ENCODE data around the gene LMCD1. TPM values are rescaled to one million over a fixed set of nuclear protein-coding genes. Genes with fewer than 3 reads are reported as not detected.

The LMCD1 gene
- polyA plus RNA-seq, 1 experiment, result 39.1 TPM

GRCh38 chr3:8504611-8504973 is 3.0 kb downstream of the LMCD1 start:
- ChIA-PET CTCF (interaction anchor here (1.0 to 6.8 kb wide), 3 partner anchors 15 to 118 kb away, joined by 3 to 45 read pairs (median 5); no protein-coding TSS in a partner anchor), POLR2A (no interaction called here)
- TF ChIP-seq, protein P1, sequence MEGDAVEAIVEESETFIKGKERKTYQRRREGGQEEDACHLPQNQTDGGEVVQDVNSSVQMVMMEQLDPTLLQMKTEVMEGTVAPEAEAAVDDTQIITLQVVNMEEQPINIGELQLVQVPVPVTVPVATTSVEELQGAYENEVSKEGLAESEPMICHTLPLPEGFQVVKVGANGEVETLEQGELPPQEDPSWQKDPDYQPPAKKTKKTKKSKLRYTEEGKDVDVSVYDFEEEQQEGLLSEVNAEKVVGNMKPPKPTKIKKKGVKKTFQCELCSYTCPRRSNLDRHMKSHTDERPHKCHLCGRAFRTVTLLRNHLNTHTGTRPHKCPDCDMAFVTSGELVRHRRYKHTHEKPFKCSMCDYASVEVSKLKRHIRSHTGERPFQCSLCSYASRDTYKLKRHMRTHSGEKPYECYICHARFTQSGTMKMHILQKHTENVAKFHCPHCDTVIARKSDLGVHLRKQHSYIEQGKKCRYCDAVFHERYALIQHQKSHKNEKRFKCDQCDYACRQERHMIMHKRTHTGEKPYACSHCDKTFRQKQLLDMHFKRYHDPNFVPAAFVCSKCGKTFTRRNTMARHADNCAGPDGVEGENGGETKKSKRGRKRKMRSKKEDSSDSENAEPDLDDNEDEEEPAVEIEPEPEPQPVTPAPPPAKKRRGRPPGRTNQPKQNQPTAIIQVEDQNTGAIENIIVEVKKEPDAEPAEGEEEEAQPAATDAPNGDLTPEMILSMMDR (IDR thresholded peaks at IDR 0.05; ENCODE audit: low read depth, low read length), result no peak
- no peak for DNase-seq (ENCODE audit: low read depth, low spot score)
- H3K4me3 ChIP-seq (ENCODE audit: low read depth, low read length), result peak overlapping the region; percentile 56; the same call in 1 of the 2 replicates
- no peak overlapping the region for H3K27ac ChIP-seq (ENCODE audit: low read depth, low read length)
- H3K9me3 ChIP-seq (ENCODE audit: control insufficient read depth, insufficient read depth, low read length), result no peaks in the 10 kb centered on the region
- no peaks in the 10 kb centered on the region for H3K27me3 ChIP-seq (ENCODE audit: control insufficient read depth, insufficient read depth, low read length)

DNA sequence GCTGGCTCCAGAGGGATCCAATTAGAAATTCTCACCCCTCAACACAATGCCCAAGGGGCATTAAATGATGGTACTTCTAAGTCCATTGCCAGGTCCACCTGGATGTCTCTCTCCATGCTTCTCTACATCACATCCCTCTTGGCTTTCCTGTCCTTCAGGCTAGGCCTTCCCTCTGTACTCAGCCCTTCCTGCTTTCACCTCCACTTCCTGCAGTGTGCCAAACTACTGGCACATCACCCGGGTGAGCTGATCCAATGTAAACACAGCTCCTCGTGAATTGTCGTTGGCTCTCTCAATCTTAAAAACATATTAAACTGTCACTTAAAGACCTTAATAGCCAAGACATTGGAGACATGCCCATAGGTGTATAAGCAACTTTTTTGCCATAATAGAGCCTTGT is 4.0 kb downstream of the LMCD1 start:
- ChIA-PET POLR2A (no interaction called here), CTCF (no interaction called here)
- TF ChIP-seq, protein P1 (IDR thresholded peaks at IDR 0.05; ENCODE audit: low read depth, low read length), result no peak

GRCh38 chr3:8506571-8507061 is 5.0 kb downstream of the LMCD1 start:
- Histone ChIP-seq H3K9me3 (ENCODE audit: control insufficient read depth, insufficient read depth, low read length) (no peaks in the 10 kb centered on the region), H3K4me3 (ENCODE audit: low read depth, low read length) (no peak overlapping the region), H3K27ac (ENCODE audit: low read depth, low read length) (no peak overlapping the region), H3K27me3 (ENCODE audit: control insufficient read depth, insufficient read depth, low read length) (no peaks in the 10 kb centered on the region)
- CTCF ChIA-PET, result no interaction called here
- DNase-seq (ENCODE audit: low read depth, low spot score), result no peak
- TF ChIP-seq, protein P1 (IDR thresholded peaks at IDR 0.05; ENCODE audit: low read depth, low read length), result no peak
- POLR2A ChIA-PET, result interaction anchor here (0.6 kb wide), 1 partner anchor 71 kb away, joined by 3 read pairs; no protein-coding TSS in a partner anchor

More for the DNA sequence above, 4.0 kb downstream of the LMCD1 start:
- no peaks in the 10 kb centered on the region for H3K27me3 ChIP-seq (ENCODE audit: control insufficient read depth, insufficient read depth, low read length)
- H3K4me3 ChIP-seq (ENCODE audit: low read depth, low read length), result no peak overlapping the region
- no peaks in the 10 kb centered on the region for H3K9me3 ChIP-seq (ENCODE audit: control insufficient read depth, insufficient read depth, low read length)
- no peak for DNase-seq (ENCODE audit: low read depth, low spot score)
- no peak overlapping the region for H3K27ac ChIP-seq (ENCODE audit: low read depth, low read length)

DNA sequence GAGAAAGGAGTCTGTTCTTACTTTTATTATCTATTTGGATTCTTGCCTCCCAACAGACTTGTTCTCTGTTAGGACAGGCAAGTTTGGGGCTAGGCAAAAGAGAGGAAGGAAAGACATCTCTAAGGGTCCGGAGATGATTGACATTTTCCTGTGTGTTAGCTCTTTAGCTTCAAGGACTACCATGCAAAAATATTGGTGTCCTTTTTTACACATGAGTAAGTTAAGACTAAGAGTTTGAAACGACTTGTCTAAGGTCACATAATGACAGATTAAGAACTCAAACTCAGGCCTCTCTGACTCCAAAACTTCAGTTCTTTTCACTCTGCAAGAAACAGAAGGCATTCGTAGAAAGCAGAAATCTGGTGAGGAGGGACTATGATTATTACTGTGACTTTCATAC is 5.9 kb downstream of the LMCD1 start:
- CTCF ChIA-PET, result no interaction called here
- Histone ChIP-seq H3K27ac (ENCODE audit: low read depth, low read length) (no peak overlapping the region), H3K9me3 (ENCODE audit: control insufficient read depth, insufficient read depth, low read length) (no peaks in the 10 kb centered on the region), H3K4me3 (ENCODE audit: low read depth, low read length) (no peak overlapping the region), H3K27me3 (ENCODE audit: control insufficient read depth, insufficient read depth, low read length) (no peaks in the 10 kb centered on the region)
- POLR2A ChIA-PET, result no interaction called here
- DNase-seq (ENCODE audit: low read depth, low spot score), result no peak
- TF ChIP-seq, protein P1 (IDR thresholded peaks at IDR 0.05; ENCODE audit: low read depth, low read length), result no peak

DNA sequence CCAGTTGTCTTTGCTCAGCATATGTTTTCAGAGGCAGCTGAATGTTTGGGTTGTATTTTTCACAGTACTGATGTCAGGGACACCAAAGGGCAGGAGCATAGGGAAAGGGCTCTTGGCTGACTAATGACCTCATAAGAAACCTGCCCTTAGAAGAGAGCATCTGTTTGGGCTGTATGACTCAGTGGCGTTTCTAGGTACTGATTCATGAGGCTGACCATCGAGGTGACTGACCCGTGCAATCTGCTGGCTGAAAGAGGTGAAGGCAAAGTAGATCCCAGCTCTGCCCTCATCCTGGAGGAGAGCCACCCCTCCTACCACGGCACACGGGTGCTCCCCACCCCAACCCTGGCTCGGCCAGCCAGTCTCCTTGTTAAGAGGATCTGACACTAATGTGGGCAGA is 8.3 kb downstream of the LMCD1 start:
- DNase-seq (ENCODE audit: low read depth, low spot score), result peak; percentile 81
- TF ChIP-seq, protein P1 (IDR thresholded peaks at IDR 0.05; ENCODE audit: low read depth, low read length), result no peak

More for the DNA sequence above, 8.3 kb downstream of the LMCD1 start:
- no peaks in the 10 kb centered on the region for H3K27me3 ChIP-seq (ENCODE audit: control insufficient read depth, insufficient read depth, low read length)
- no peaks in the 10 kb centered on the region for H3K9me3 ChIP-seq (ENCODE audit: control insufficient read depth, insufficient read depth, low read length)
- peak overlapping the region; percentile 65 for H3K27ac ChIP-seq (ENCODE audit: low read depth, low read length)
- ChIA-PET POLR2A (interaction anchor here (0.7 to 1.3 kb wide), 6 partner anchors 9 to 72 kb away, joined by 3 to 8 read pairs (median 4); partner anchors contain the start of gene LMCD1), CTCF (interaction anchor here (1.6 kb wide), 1 partner anchor 9 kb away, joined by 4 read pairs; the partner anchor contains the start of gene LMCD1)
- no peak overlapping the region for H3K4me3 ChIP-seq (ENCODE audit: low read depth, low read length)
